Neural cell (in vitro differentiated cells): Measurements from ENCODE around the gene ZBTB25. TPM values are rescaled to one million over a fixed set of nuclear protein-coding genes. Genes with fewer than 3 reads are reported as not detected.

ENCODE experiments used
- H2AFZ ChIP-seq: fragments of 200-600, 300-800 bp; sonication (generic), shearing (Covaris generic); 2 replicates; pipeline ENCODE4 v1.6.0; 2014; ENCODE audit warnings: low read depth, mild to moderate bottlenecking, antibody characterized with exemption, low read length, moderate library complexity
- H3F3A ChIP-seq: fragments of 200-600 bp; shearing (Covaris generic); 2 replicates; pipeline ENCODE4 v1.6.1; 2016; ENCODE audit warnings: mild to moderate bottlenecking, moderate library complexity, mixed read lengths, antibody characterized with exemption, low read length; ENCODE audit not compliant: insufficient read depth, poor library complexity, severe bottlenecking
- H3K27ac ChIP-seq: fragments of 200-600, 300-800 bp; sonication (generic), shearing (Covaris generic); 2 replicates; pipeline ENCODE4 v1.5.1; 2014; ENCODE audit warnings: mild to moderate bottlenecking, low read length, moderate library complexity
- H3K27me3 ChIP-seq: fragments of 300-800, 200-600 bp; sonication (generic), shearing (Covaris generic); 2 replicates; pipeline ENCODE4 v1.6.0; 2014; ENCODE audit warnings: mild to moderate bottlenecking, low read depth, low read length, moderate library complexity; ENCODE audit not compliant: insufficient read depth
- H3K36me3 ChIP-seq: fragments of 300-800, 200-600 bp; sonication (generic), shearing (Covaris generic); 2 replicates; pipeline ENCODE4 v1.5.1; 2014; ENCODE audit warnings: mild to moderate bottlenecking, antibody characterized with exemption, low read length, moderate library complexity; ENCODE audit not compliant: insufficient read depth
- H3K4me2 ChIP-seq: fragments of 300-800, 200-600 bp; sonication (generic), shearing (Covaris generic); 2 replicates; pipeline ENCODE4 v1.6.0; 2014; ENCODE audit warnings: mild to moderate bottlenecking, low read length
- H3K4me3 ChIP-seq: fragments of 300-800, 200-600 bp; sonication (generic), shearing (Covaris generic); 2 replicates; pipeline ENCODE4 v1.5.1; 2014; ENCODE audit warnings: mild to moderate bottlenecking, low read length, moderate library complexity
- H3K79me2 ChIP-seq: fragments of 200-600 bp; shearing (Covaris generic); replicated peaks from 2 replicates; pipeline ENCODE4 v1.6.0; 2014; ENCODE audit warnings: mild to moderate bottlenecking, low read length, moderate library complexity; ENCODE audit not compliant: insufficient read depth
- H3K9ac ChIP-seq: fragments of 300-800, 200-600 bp; sonication (generic), shearing (Covaris generic); 2 replicates; pipeline ENCODE4 v1.6.1; 2016; ENCODE audit warnings: mild to moderate bottlenecking, low read length, mixed read lengths
- H3K9me2 ChIP-seq: fragments of 200-600 bp; shearing (Covaris generic); 2 replicates; pipeline ENCODE4 v1.6.1; 2016; ENCODE audit warnings: mild to moderate bottlenecking, low read length, mixed read lengths; ENCODE audit not compliant: insufficient read depth
- H3K9me3 ChIP-seq: fragments of 200-600, 300-800 bp; sonication (generic), shearing (Covaris generic); 2 replicates; pipeline ENCODE4 v1.6.1; 2016; ENCODE audit warnings: mild to moderate bottlenecking, mixed run types, low read length, moderate library complexity, mixed read lengths
- H4K20me1 ChIP-seq: fragments of 200-600 bp; shearing (Covaris generic); 2 replicates; pipeline ENCODE4 v1.6.1; 2016; ENCODE audit warnings: mild to moderate bottlenecking, mixed run types; ENCODE audit not compliant: insufficient read depth
- EP300 ChIP-seq: fragments of 450-650 bp; conservative IDR thresholded peaks from 2 replicates; pipeline ENCODE4 v1.6.1; 2014; ENCODE audit warnings: antibody characterized with exemption, mild to moderate bottlenecking, moderate library complexity; ENCODE audit not compliant: poor library complexity, severe bottlenecking
- EZH2 ChIP-seq: fragments of 200-600, 300-800 bp; shearing (Covaris generic), sonication (generic); IDR thresholded peaks from 2 replicates; pipeline ENCODE4 v1.6.1; 2014; ENCODE audit warnings: antibody characterized with exemption, low read length, borderline replicate concordance, mild to moderate bottlenecking; ENCODE audit not compliant: insufficient read depth, poor library complexity, severe bottlenecking
- MXI1 ChIP-seq: fragments of 450-650 bp; conservative IDR thresholded peaks from 2 replicates; pipeline ENCODE4 v1.6.1; 2014; ENCODE audit warnings: antibody characterized with exemption, mild to moderate bottlenecking; ENCODE audit not compliant: poor library complexity, severe bottlenecking
- POLR2AphosphoS5 ChIP-seq: IDR thresholded peaks from 2 replicates; pipeline ENCODE4 v1.6.1; 2012
- RAD21 ChIP-seq: fragments of 450-650 bp; conservative IDR thresholded peaks from 2 replicates; pipeline ENCODE4 v1.6.1; 2014; ENCODE audit warnings: antibody characterized with exemption, mild to moderate bottlenecking, moderate library complexity
- SMC3 ChIP-seq: fragments of 450-650 bp; conservative IDR thresholded peaks from 2 replicates; pipeline ENCODE4 v1.6.1; 2014; ENCODE audit warnings: antibody characterized with exemption, mild to moderate bottlenecking, moderate library complexity; ENCODE audit not compliant: poor library complexity
- TAF1 ChIP-seq: IDR thresholded peaks from 2 replicates; pipeline ENCODE4 v1.6.1; 2012; ENCODE audit warnings: low read depth
- polyA plus RNA-seq: library from polyadenylated mRNA; depleted of rRNA; stranded (reverse); fragments of >200 nt; gene quantifications from 2 replicates; pipeline ENCODE4 v1.2.3, GENCODE V29; 2014
- TF ChIP-seq, protein P1 (sequence below): fragments of 450-650 bp; IDR thresholded peaks from 2 replicates; pipeline ENCODE4 v1.5.1; 2014; ENCODE audit warnings: antibody characterized with exemption, mild to moderate bottlenecking, moderate library complexity; ENCODE audit not compliant: poor library complexity, severe bottlenecking
- TF ChIP-seq, protein P2 (sequence below): IDR thresholded peaks from 2 replicates; pipeline ENCODE4 v1.6.1; 2012; ENCODE audit warnings: borderline replicate concordance

ZBTB25 gene
- polyA plus RNA-seq, 1 donor from 2014 or later, result 5.3 TPM

DNA sequence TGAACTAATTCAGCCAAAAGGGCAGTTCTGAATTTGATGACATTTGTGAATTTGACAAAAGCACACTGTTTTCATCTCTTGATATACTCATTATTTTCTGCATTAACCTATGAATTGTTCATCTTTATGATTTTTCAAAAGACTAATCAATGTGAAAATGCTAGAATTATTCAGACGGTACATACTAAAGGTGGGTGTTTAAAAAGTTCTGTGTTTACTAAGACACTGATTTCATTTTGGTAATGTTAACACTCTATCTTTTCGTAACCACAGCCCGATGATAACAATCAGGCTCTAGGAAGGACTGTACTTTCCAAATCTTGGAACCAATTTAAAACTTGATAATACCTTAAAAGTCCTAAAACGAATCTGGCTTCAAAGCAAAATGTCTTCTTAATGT lies 28.9 kb downstream of the ZBTB25 start:
- Histone ChIP-seq H3K9ac (no peak overlapping the region), H3K4me2 (no peak overlapping the region), H3K27ac (no peak overlapping the region), H3K27me3 (no peaks in the 10 kb centered on the region), H2AFZ (no peak overlapping the region), H3K36me3 (no peaks in the 10 kb centered on the region), H3K79me2 (no peaks in the 10 kb centered on the region), H3K9me3 (no peaks in the 10 kb centered on the region), H3K9me2 (no peaks in the 10 kb centered on the region), H4K20me1 (no peaks in the 10 kb centered on the region), H3F3A (no peaks in the 10 kb centered on the region), H3K4me3 (no peak overlapping the region)
- TF ChIP-seq MXI1 (no peak), POLR2AphosphoS5 (no peak), EZH2 (no peak), EP300 (no peak), TAF1 (no peak), RAD21 (no peak), SMC3 (no peak)
- TF ChIP-seq, protein P1, sequence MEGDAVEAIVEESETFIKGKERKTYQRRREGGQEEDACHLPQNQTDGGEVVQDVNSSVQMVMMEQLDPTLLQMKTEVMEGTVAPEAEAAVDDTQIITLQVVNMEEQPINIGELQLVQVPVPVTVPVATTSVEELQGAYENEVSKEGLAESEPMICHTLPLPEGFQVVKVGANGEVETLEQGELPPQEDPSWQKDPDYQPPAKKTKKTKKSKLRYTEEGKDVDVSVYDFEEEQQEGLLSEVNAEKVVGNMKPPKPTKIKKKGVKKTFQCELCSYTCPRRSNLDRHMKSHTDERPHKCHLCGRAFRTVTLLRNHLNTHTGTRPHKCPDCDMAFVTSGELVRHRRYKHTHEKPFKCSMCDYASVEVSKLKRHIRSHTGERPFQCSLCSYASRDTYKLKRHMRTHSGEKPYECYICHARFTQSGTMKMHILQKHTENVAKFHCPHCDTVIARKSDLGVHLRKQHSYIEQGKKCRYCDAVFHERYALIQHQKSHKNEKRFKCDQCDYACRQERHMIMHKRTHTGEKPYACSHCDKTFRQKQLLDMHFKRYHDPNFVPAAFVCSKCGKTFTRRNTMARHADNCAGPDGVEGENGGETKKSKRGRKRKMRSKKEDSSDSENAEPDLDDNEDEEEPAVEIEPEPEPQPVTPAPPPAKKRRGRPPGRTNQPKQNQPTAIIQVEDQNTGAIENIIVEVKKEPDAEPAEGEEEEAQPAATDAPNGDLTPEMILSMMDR, result no peak
- TF ChIP-seq, protein P2, sequence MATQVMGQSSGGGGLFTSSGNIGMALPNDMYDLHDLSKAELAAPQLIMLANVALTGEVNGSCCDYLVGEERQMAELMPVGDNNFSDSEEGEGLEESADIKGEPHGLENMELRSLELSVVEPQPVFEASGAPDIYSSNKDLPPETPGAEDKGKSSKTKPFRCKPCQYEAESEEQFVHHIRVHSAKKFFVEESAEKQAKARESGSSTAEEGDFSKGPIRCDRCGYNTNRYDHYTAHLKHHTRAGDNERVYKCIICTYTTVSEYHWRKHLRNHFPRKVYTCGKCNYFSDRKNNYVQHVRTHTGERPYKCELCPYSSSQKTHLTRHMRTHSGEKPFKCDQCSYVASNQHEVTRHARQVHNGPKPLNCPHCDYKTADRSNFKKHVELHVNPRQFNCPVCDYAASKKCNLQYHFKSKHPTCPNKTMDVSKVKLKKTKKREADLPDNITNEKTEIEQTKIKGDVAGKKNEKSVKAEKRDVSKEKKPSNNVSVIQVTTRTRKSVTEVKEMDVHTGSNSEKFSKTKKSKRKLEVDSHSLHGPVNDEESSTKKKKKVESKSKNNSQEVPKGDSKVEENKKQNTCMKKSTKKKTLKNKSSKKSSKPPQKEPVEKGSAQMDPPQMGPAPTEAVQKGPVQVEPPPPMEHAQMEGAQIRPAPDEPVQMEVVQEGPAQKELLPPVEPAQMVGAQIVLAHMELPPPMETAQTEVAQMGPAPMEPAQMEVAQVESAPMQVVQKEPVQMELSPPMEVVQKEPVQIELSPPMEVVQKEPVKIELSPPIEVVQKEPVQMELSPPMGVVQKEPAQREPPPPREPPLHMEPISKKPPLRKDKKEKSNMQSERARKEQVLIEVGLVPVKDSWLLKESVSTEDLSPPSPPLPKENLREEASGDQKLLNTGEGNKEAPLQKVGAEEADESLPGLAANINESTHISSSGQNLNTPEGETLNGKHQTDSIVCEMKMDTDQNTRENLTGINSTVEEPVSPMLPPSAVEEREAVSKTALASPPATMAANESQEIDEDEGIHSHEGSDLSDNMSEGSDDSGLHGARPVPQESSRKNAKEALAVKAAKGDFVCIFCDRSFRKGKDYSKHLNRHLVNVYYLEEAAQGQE, result no peak

DNA sequence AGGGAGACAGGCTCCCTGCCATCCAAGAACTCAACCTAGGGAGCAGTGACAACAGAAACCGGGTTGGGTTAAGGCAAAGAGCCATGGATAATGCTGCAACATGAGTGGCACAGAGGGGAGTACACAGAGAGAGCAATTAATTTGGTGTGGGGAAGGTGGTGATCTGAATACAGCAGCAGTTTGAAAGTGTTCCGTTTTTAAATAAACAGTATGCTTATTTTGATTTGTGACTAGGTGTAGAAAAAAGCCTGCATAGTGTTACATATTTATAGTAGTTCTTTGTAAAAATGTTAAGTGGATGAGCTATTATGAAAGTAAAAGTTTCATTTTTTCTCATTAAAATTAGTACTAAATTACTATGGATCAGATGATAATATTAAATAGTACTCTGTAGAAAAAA lies 29.6 kb downstream of the ZBTB25 start:
- Histone ChIP-seq H3K27ac (no peak overlapping the region), H2AFZ (no peak overlapping the region), H3F3A (no peaks in the 10 kb centered on the region), H3K4me3 (no peak overlapping the region), H3K36me3 (no peaks in the 10 kb centered on the region), H3K9me3 (no peaks in the 10 kb centered on the region), H3K4me2 (no peak overlapping the region), H4K20me1 (no peaks in the 10 kb centered on the region), H3K9ac (no peak overlapping the region), H3K79me2 (no peaks in the 10 kb centered on the region), H3K27me3 (no peaks in the 10 kb centered on the region), H3K9me2 (no peaks in the 10 kb centered on the region)
- TF ChIP-seq TAF1, result no peak
- TF ChIP-seq, protein P2, result no peak
- TF ChIP-seq MXI1, result no peak
- TF ChIP-seq RAD21, result no peak
- TF ChIP-seq, protein P1, result no peak
- TF ChIP-seq SMC3, result no peak
- TF ChIP-seq EP300, result no peak
- TF ChIP-seq EZH2, result no peak
- TF ChIP-seq POLR2AphosphoS5, result no peak
